GM18907 (cell line): ENCODE results near the gene GHRHR.

Experiments used
- ATAC-seq: cut with Tn5 transposase; IDR thresholded peaks from one replicate; pipeline ENCODE4 v1.9.1; 2021; ENCODE audit warnings: mild to moderate bottlenecking, moderate library complexity; ENCODE audit not compliant: unreplicated experiment

Gene GHRHR

DNA sequence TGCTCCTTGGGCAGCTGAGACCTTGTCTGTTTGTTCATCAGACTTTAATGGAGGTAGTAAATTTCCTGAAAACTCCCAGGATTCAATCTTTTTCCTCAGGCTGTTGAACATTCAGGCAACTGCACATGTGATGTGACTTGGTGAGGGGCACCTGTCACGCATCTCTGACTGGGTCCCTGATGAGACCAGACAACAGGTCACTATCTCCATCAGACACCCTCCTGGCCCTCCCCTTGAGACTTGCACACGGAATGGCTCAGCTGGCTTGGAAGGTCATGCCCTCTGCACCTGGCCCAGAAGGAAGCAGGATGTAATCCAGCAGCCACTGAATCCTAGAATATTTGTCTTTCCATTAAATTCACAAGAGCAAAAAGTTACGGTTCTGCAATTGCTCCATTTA, 36.2 kb upstream of the GHRHR start:
- ATAC-seq, result no peak

GRCh38 chr7:30928254-30928872, 35.4 kb upstream of the GHRHR start:
- ATAC-seq, result no peak

GRCh38 chr7:30929686-30930085, 34.1 kb upstream of the GHRHR start:
- ATAC-seq, result no peak

- ATAC-seq, result no peak
Measured at GRCh38 chr7:30930621-30931020, 33.1 kb upstream of the GHRHR start.

GRCh38 chr7:30931161-30931928, 32.4 kb upstream of the GHRHR start:
- ATAC-seq, result no peak

- no peak for ATAC-seq
Measured at GRCh38 chr7:30931929-30932540, 31.7 kb upstream of the GHRHR start.

DNA sequence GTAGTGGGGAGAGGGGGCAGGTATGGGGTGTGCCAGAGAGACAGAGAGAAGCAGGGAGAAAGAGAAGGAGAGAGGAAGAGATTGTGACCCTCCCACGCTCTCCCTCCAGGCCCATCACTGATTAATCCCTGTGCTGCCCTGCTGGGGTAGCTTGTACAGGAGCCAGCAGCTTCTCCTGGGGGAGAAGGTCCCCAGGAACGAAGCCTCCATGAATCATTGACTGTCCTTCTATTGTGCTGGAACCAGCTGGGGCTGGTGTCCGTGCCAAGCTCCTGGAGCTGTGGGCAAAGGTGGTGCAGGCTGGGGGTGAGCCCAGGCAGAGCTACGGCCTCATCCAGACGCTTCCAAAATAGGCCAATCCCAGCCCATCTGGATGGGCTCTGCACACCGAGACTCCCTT, 31.2 kb upstream of the GHRHR start:
- no peak for ATAC-seq

- ATAC-seq, result no peak
Measured at GRCh38 chr7:30933124-30933974, 30.4 kb upstream of the GHRHR start.

- ATAC-seq, result no peak
Measured at GRCh38 chr7:30934225-30934624, 29.5 kb upstream of the GHRHR start.

DNA sequence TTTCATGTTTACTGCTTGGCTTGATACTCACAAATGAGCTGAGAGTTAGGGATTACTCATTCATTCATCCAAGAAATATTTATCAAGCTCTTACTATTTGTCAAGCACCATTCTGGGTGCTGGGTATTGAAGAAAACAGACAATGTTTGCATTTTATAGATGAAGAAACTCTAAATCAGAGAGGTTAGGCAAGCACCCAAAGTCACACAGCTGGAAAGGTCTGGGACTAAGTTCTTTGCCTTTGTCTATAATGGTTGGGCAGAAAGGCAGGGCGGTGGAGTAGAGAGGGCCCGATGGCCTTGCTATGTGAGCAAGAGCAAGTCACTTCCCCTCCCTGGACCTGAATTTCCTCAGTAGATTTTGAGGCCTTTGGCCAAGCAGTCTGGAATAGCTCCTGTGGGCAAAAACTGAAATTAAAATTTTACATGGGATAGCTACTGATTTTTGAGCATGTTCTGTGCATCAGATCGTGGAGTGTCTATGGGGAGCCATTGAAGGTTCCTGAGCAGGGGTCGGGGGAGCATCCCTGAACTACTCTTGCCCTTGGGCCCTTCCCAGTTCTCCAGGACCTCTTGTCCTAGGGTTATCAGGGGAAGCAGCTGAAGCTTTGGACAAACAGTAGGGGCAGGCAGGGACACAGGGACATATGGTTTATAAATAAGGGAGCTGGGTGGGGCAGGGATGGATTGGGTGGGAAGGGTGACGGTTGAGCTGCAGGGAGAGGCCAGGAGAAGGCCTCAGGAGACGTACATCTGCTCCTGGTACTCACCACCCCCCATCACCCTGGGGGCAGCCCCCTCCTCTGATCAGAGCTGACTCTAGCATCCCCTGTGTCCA, 28.8 kb upstream of the GHRHR start:
- no peak for ATAC-seq

DNA sequence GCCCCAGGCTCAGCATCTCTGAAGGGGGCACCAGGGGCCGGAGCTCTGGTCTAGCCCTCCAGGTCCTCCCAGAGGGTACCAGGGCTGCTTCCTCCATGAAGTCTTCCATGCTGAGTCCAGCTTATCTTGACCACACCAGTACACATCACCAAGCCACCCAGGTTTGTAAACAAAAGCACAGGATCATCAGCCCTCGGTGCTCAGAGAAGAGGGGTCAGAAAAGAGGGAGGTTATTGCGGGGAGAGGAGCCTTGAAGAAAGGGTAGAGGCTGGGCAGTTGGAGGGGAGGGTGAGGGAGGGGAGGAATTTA, 28.2 kb upstream of the GHRHR start:
- no peak for ATAC-seq

GRCh38 chr7:30936650-30937245, 27.0 kb upstream of the GHRHR start:
- no peak for ATAC-seq

DNA sequence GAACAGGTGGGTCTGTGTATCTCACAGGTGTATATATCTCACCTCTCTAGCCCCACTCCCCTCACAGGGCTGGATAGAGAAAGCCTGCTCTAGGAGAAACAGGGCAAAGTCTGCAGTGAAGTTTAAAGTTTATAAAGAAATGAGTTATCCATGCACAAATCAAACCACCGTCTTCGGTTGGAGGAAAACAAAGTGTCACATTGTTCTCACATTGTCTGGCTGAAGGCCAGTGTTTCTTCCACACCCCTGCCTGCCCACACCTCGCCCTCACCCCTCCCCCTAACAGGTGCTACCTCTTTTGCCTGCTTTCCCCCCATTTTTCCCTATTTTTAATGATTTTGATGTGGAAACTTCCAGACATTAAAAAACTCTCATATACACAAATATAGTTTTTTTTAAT, 26.3 kb upstream of the GHRHR start:
- no peak for ATAC-seq

- peak; percentile 85 for ATAC-seq
Measured at GRCh38 chr7:30938435-30939316, 25.1 kb upstream of the GHRHR start.

- no peak for ATAC-seq
Measured at GRCh38 chr7:30941582-30942323, 22.0 kb upstream of the GHRHR start.

DNA sequence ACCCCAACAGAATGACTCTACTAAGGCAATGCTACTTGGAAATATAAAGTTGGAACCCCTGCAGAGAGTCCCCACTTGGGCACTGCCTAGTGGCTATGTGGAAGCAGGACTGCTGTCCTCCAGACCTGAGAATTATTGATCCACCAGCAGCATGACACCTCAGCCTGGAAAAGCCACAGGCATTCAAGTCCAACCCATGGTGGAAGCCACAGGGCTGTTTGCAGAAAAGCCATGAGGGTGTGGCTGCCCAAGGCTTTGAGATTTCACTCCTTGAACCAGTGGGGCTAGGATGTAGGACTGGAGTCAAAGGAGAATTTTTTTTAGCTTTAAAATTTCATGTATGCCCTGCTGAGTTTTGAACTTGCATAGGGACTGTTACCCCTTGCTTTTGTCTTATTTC, 13.6 kb upstream of the GHRHR start:
- ATAC-seq, result no peak

GRCh38 chr7:30954914-30955313, 8.8 kb upstream of the GHRHR start:
- no peak for ATAC-seq

DNA sequence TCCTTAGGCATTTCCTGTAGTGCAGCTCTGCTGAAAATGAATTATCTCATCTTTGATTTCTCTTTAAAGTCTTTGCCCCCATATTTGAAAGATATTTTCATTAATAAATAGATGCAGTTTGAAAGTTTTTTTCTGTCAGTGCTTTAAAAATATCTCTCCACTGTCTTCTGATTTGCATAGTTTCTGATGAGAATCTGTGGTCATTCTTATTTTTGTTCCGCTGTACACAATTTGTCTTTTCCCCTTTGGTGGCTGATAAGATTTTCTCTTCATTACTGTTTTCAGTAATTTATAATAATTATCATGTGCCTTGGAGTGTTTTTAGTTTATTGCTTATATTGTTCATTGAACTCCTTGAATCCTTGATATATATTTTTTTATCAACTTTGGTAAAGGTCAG, 7.0 kb upstream of the GHRHR start:
- ATAC-seq, result no peak

- no peak for ATAC-seq
Measured at GRCh38 chr7:30965372-30965771, 1.6 kb downstream of the GHRHR start.
